Glomerular endothelial cell (primary cell): ENCODE data around the gene CGREF1. TPM values are rescaled to one million over a fixed set of nuclear protein-coding genes. Genes with fewer than 3 reads are reported as not detected.
"Not testable (repeated sequence)": the region's sequence is repeated elsewhere in the genome, so short reads cannot be mapped to it uniquely, and the experiment has no call there.

ENCODE experiments used
- DNase-seq: peaks from one replicate; pipeline ENCODE4 v3.0.0-alpha.2; 2011; ENCODE audit warnings: low read depth, low spot score; ENCODE audit errors: extremely low read depth
- total RNA-seq: library from RNA; depleted of rRNA; stranded (reverse); fragments of >200 nt; gene quantifications from 2 replicates; pipeline ENCODE4 v1.2.3, GENCODE V29; 2015

The CGREF1 gene
- total RNA-seq, 1 donor from 2014 or later, result 3.4 TPM

GRCh38 chr2:27077231-27077630 lies 41.7 kb downstream of the CGREF1 start:
- no peak for DNase-seq

GRCh38 chr2:27076323-27076722 lies 42.6 kb downstream of the CGREF1 start:
- DNase-seq, result no peak

- not testable (repeated sequence) for DNase-seq
These were observed 43.4 kb downstream of the CGREF1 start for GRCh38 chr2:27075566-27075871.

GRCh38 chr2:27074738-27075565 lies 44.0 kb downstream of the CGREF1 start:
- DNase-seq, result no peak

GRCh38 chr2:27073782-27074181 lies 45.1 kb downstream of the CGREF1 start:
- DNase-seq, result no peak

GRCh38 chr2:27072920-27073319 lies 46.0 kb downstream of the CGREF1 start:
- no peak for DNase-seq

GRCh38 chr2:27071990-27072830 lies 46.7 kb downstream of the CGREF1 start:
- DNase-seq, result no peak

- DNase-seq, result no peak
These were observed 47.5 kb downstream of the CGREF1 start, which contains the start of gene OST4 for GRCh38 chr2:27071277-27071989. Gene OST4, minus strand, starts transcription at chr2:27071654.

GRCh38 chr2:27070653-27071276 lies 48.2 kb downstream of the CGREF1 start:
- DNase-seq, result no peak

- DNase-seq, result no peak
These were observed 48.8 kb downstream of the CGREF1 start for GRCh38 chr2:27069961-27070618.

- no peak for DNase-seq
These were observed 49.5 kb downstream of the CGREF1 start for GRCh38 chr2:27069436-27069835.

- no peak for DNase-seq
These were observed 51.5 kb downstream of the CGREF1 start for GRCh38 chr2:27067385-27067784.

GRCh38 chr2:27065128-27065527 lies 53.8 kb downstream of the CGREF1 start:
- no peak for DNase-seq

GRCh38 chr2:27060323-27060722 lies 58.6 kb downstream of the CGREF1 start:
- DNase-seq, result no peak

- no peak for DNase-seq
These were observed 59.6 kb downstream of the CGREF1 start for GRCh38 chr2:27059141-27059820.

GRCh38 chr2:27058210-27058609 lies 60.7 kb downstream of the CGREF1 start:
- DNase-seq, result no peak

- no peak for DNase-seq
These were observed 61.7 kb downstream of the CGREF1 start for GRCh38 chr2:27057184-27057583.

GRCh38 chr2:27054721-27055120 lies 64.2 kb downstream of the CGREF1 start:
- no peak for DNase-seq

- DNase-seq, result no peak
These were observed 65.2 kb downstream of the CGREF1 start for GRCh38 chr2:27053776-27054175.

- DNase-seq, result no peak
These were observed 65.6 kb downstream of the CGREF1 start for GRCh38 chr2:27053321-27053720.
